GM12878 (cell line): ENCODE results near the gene MAGT1. TPM values are rescaled to one million over a fixed set of nuclear protein-coding genes. Genes with fewer than 3 reads are reported as not detected.
"Not testable (repeated sequence)": the region's sequence is repeated elsewhere in the genome, so short reads cannot be mapped to it uniquely, and the experiment has no call there.

Experiments used
- ATAC-seq: fragments of 200-7000 bp; cut with Tn5 transposase; 3 replicates; pipeline ENCODE4 v1.9.1; 2020; ENCODE audit warnings: mild to moderate bottlenecking, moderate library complexity
- BruUV-seq: library from RNA; stranded (reverse); fragments of 400-500 nt; replicated peaks from 2 replicates; lab custom pipeline; 2021; lab: Mats Ljungman, UMichigan
- CTCF ChIA-PET: fragments of 300-600 bp; sonication (Branson Sonifier 250); formaldehyde crosslinking; extraction: SDS; loops from one replicate; lab custom pipeline; 2021; ENCODE audit warnings: inconsistent platforms; lab: Yijun Ruan, JAX
- POLR2A ChIA-PET: fragments of 350-600 bp; formaldehyde crosslinking; extraction: SDS; loops from one replicate; lab custom pipeline; 2021; ENCODE audit warnings: inconsistent platforms; lab: Charles Lee
- RAD21 ChIA-PET: fragments of 300-600 bp; sonication (Branson Sonifier 250); formaldehyde crosslinking; loops from one replicate; lab custom pipeline; 2023; ENCODE audit warnings: antibody characterized with exemption; ENCODE audit not compliant: unreplicated experiment; lab: Charles Lee
- SMC1A ChIA-PET: fragments of 300-600 bp; sonication (Branson Sonifier 250); formaldehyde crosslinking; loops from one replicate; lab custom pipeline; 2023; ENCODE audit not compliant: unreplicated experiment, uncharacterized antibody; lab: Charles Lee
- DNase-seq: peaks from one replicate; pipeline ENCODE4 v3.0.0-alpha.2; 2011; ENCODE audit warnings: low read depth, low spot score
- FAIRE-seq: peaks from 3 replicates; lab custom pipeline; 2011; peaks lifted over from hg19 to GRCh38; lab: Jason Lieb, UNC
- H2AFZ ChIP-seq: 2 replicates; pipeline ENCODE4 v1.6.0; 2011; ENCODE audit warnings: low read depth, low read length, control low read depth; ENCODE audit not compliant: control insufficient read depth
- H3K27ac ChIP-seq: 2 replicates; pipeline ENCODE4 v1.5.1; 2011; ENCODE audit warnings: control low read depth; ENCODE audit not compliant: control insufficient read depth, insufficient read depth
- H3K27me3 ChIP-seq, 2 experiments: replicated peaks in 1 of 2; 2 replicates each; pipeline versions ENCODE4 v1.6.0 to v1.6.1; 2011; ENCODE audit warnings: low read length in 1 of 2; ENCODE audit not compliant: control insufficient read depth in 2 of 2, insufficient read depth in 2 of 2
- H3K36me3 ChIP-seq, 2 experiments: 2 replicates each; pipeline ENCODE4 v1.5.1; 2011; ENCODE audit warnings: low read length in 1 of 2; ENCODE audit not compliant: control insufficient read depth in 2 of 2, insufficient read depth in 2 of 2
- H3K4me1 ChIP-seq: 2 replicates; pipeline ENCODE4 v1.6.1; 2011; ENCODE audit warnings: mild to moderate bottlenecking, low read length, moderate library complexity, mixed read lengths; ENCODE audit not compliant: control insufficient read depth, insufficient read depth
- H3K4me2 ChIP-seq: 2 replicates; pipeline ENCODE4 v1.6.0; 2011; ENCODE audit warnings: control low read depth; ENCODE audit not compliant: control insufficient read depth, insufficient read depth
- H3K4me3 ChIP-seq: fragments of 200-600 bp; sonication (generic); 2 replicates; pipeline ENCODE4 v1.5.1; 2016
- H3K79me2 ChIP-seq: 2 replicates; pipeline ENCODE4 v1.6.0; 2011; ENCODE audit warnings: low read length; ENCODE audit not compliant: control insufficient read depth, insufficient read depth
- H3K9ac ChIP-seq: 2 replicates; pipeline ENCODE4 v1.8.0; 2011; ENCODE audit warnings: low read length, control low read depth, mixed read lengths; ENCODE audit not compliant: control insufficient read depth, insufficient read depth
- H3K9me3 ChIP-seq: replicated peaks from 3 replicates; pipeline ENCODE4 v1.5.1; 2011; ENCODE audit warnings: mild to moderate bottlenecking, low read length; ENCODE audit not compliant: control insufficient read depth, insufficient read depth
- H4K20me1 ChIP-seq: 2 replicates; pipeline ENCODE4 v1.6.0; 2011; ENCODE audit not compliant: control insufficient read depth, insufficient read depth
- WGBS: methylation state at CpG from one replicate; pipeline ENCODE4 v1.1.6; 2016; ENCODE audit warnings: low lambda C conversion rate; ENCODE audit not compliant: insufficient replicate concordance, insufficient coverage; ENCODE audit errors: missing lambda C conversion rate; 5-methylcytosine and 5-hydroxymethylcytosine counted together
- in situ Hi-C: fragments of 300-500 bp; cut with MboI; formaldehyde crosslinking; loops from 9 replicates; pipeline ENCODE4 v1.14.3; 2018; ENCODE audit warnings: mixed read lengths
- intact Hi-C: fragments of 100-400 bp; cut with micrococcal nuclease; formaldehyde crosslinking; loops from one replicate; pipeline ENCODE4 v1.14.2; 2022; ENCODE audit not compliant: unreplicated experiment
- polyA plus RNA-seq, 11 experiments: library from polyadenylated mRNA; depleted of rRNA in 4 of 11; unstranded in 6 of 11; stranded (reverse) in 5 of 11; fragments of >200 nt; fragmentation: Nextera tagmentation in 4 of 11; fragmentation: Illumina TruSeq in 1 of 11; extraction: Ambion mirVana in 4 of 11; extraction: Trizol in 1 of 11; gene quantifications; 1 replicate in 1 of 11; 2 replicates in 10 of 11; pipeline versions ENCODE4 v1.2.1 to v1.2.3, GENCODE V29; 2011 to 2016; ENCODE audit warnings: inconsistent platforms in 2 of 11, missing spikeins in 2 of 11, low read depth in 1 of 11
- total RNA-seq, 4 experiments: library from RNA; depleted of rRNA in 3 of 4; stranded (reverse); fragments of >200 nt in 3 of 4; fragmentation: Illumina TruSeq in 1 of 4; extraction: Trizol in 1 of 4; gene quantifications; 2 replicates each; pipeline versions ENCODE4 v1.2.1 to v1.2.3, GENCODE V29; 2013 to 2021
- TF ChIP-seq, protein P1 (sequence below): fragments of 450-650 bp; IDR thresholded peaks from 2 replicates; pipeline ENCODE4 v1.6.1; 2017; ENCODE audit warnings: mild to moderate bottlenecking, low read depth, inconsistent platforms; ENCODE audit not compliant: poor library complexity, severe bottlenecking

MAGT1 gene
- total and polyA plus RNA-seq, 10 of the 15 experiments (the other 5 are each of a cell fraction or from before 2014, with no cell fraction given): 28.0 to 59.1 (median 47.9) TPM

DNA sequence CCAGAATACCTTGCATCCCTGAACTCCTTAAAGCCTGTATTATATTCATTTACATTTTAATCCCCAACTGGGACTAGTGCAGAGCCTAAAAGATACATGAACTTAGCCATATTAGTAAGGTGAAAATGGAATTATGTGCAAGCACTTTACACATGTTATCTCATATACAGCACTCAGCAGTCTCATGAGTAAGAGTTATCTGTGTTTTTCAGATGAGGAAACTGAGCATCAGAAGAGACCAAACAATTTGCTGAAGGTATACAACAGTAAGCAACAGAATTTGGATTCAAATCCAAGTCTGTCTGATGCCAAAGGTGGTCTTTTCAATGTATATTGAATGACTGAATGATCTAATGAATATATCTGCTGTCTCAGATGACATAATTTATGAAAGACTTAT lies 27.6 kb upstream of the MAGT1 start (continued):
- TF ChIP-seq, protein P1, sequence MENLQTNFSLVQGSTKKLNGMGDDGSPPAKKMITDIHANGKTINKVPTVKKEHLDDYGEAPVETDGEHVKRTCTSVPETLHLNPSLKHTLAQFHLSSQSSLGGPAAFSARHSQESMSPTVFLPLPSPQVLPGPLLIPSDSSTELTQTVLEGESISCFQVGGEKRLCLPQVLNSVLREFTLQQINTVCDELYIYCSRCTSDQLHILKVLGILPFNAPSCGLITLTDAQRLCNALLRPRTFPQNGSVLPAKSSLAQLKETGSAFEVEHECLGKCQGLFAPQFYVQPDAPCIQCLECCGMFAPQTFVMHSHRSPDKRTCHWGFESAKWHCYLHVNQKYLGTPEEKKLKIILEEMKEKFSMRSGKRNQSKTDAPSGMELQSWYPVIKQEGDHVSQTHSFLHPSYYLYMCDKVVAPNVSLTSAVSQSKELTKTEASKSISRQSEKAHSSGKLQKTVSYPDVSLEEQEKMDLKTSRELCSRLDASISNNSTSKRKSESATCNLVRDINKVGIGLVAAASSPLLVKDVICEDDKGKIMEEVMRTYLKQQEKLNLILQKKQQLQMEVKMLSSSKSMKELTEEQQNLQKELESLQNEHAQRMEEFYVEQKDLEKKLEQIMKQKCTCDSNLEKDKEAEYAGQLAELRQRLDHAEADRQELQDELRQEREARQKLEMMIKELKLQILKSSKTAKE: no peak

DNA sequence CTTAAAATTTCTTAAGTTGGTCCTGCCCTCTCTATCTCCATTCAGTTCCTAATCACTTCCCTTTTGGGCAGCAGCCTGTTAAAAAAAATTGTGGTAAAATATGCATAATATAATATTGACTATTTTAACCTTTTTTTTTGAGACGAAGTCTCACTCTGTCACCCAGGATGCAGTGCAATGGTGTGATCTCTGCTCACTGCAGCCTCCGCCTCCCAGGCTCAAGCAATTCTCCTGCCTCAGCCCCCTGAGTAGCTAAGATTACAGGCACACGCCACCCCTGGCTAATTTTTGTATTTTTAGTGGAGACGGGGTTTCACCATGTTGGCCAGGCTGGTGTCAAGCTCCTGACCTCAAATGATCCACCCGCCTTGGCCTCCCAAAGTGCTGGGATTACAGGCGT lies 24.1 kb upstream of the MAGT1 start:
- H2AFZ ChIP-seq, H3K27ac ChIP-seq, H3K4me1 ChIP-seq, FAIRE-seq, in situ Hi-C loops, DNase-seq, H3K4me3 ChIP-seq, BruUV-seq, H3K4me2 ChIP-seq, intact Hi-C loops, H3K9ac ChIP-seq, H4K20me1 ChIP-seq, H3K9me3 ChIP-seq, H3K27me3 ChIP-seq, H3K36me3 ChIP-seq: not testable (repeated sequence)
- ChIA-PET RAD21 (interaction anchor here (2.5 kb wide), 1 partner anchor 105 kb away, joined by 6 read pairs; no protein-coding TSS in a partner anchor), POLR2A (interaction anchor here (0.6 kb wide), 1 partner anchor 68 kb away, joined by 3 read pairs; no protein-coding TSS in a partner anchor), SMC1A (interaction anchor here (1.9 to 2.0 kb wide), 2 partner anchors 9 to 106 kb away, joined by 6 to 9 read pairs; partner anchors contain the start of gene ATP7A), CTCF (interaction anchor here (1.3 to 4.6 kb wide), 2 partner anchors 9 to 106 kb away, joined by 5 to 22 read pairs; partner anchors contain the start of gene ATP7A)
- 37% methylated on average over 6 of the region's 6 CpGs for WGBS
- peaks cover 30% of the 10 kb centered on the region for H3K79me2 ChIP-seq
- ATAC-seq: peak; percentile 35
